Left ventricle myocardium inferior (tissue), 1 donor: Measurements from ENCODE around the gene CHST3. TPM values are rescaled to one million over a fixed set of nuclear protein-coding genes. Genes with fewer than 3 reads are reported as not detected.

Experiments used
- DNase-seq: peaks from one replicate; pipeline ENCODE4 v3.0.0-alpha.2; 2020
- H3K27ac ChIP-seq: fragments of 200-600 bp; replicated peaks from 2 replicates; pipeline ENCODE4 v1.8.0; 2021
- H3K27me3 ChIP-seq: fragments of 200-600 bp; 2 replicates; pipeline ENCODE4 v1.8.0; 2021; ENCODE audit warnings: low read depth
- H3K36me3 ChIP-seq: fragments of 200-600 bp; 2 replicates; pipeline ENCODE4 v1.8.0; 2021
- H3K4me1 ChIP-seq: fragments of 200-600 bp; 2 replicates; pipeline ENCODE4 v1.8.0; 2021
- H3K4me3 ChIP-seq: fragments of 200-600 bp; 2 replicates; pipeline ENCODE4 v1.8.0; 2021; ENCODE audit warnings: mild to moderate bottlenecking, moderate library complexity
- H3K9me3 ChIP-seq: fragments of 200-600 bp; replicated peaks from 2 replicates; pipeline ENCODE4 v1.8.0; 2021
- intact Hi-C: fragments of 100-400 bp; cut with micrococcal nuclease; formaldehyde crosslinking; loops from one replicate; pipeline ENCODE4 v1.11.0; 2022
- total RNA-seq: library from RNA; stranded (reverse); fragmentation: NEBNext Ultra II Directional; extraction: Animal tissue kit (Norgen Biotek cat#: 25700); gene quantifications from one replicate; pipeline ENCODE4 v1.2.1, GENCODE V29; 2021
- TF ChIP-seq, protein P1 (sequence below): fragments of 200-600 bp; IDR thresholded peaks from 2 replicates; pipeline ENCODE4 v1.8.0; 2021; ENCODE audit warnings: antibody characterized with exemption, mild to moderate bottlenecking, borderline replicate concordance
- donor health status: DM: no; HTN: yes; CAD: no; lungs with severe emphysema.

Gene CHST3
- total RNA-seq, 1 donor from 2014 or later: 18.0 TPM

DNA sequence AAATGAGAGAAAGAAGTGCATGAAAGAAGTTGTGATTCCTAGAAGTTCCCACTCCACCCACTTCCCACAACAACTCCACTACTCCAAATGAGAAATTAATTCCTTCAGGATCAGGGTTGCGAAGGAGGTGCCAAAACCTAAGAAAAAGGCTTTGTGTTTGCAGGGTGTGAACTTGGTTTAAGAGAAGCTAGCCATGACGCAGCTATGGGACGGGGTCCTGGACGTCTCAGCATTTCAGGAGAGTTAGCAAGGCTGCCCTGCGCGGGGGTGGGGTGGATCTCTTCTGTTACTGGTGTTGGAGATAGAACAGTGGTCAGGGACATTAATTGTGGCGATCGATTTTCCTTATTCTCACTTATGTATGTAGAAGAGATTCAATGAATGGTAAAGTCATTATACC is 61.2 kb downstream of the CHST3 start:
- no peak for DNase-seq
- H3K4me3 ChIP-seq: no peak overlapping the region
- H3K27ac ChIP-seq: no peak overlapping the region
- no peaks in the 10 kb centered on the region for H3K27me3 ChIP-seq
- H3K9me3 ChIP-seq: no peaks in the 10 kb centered on the region
- H3K36me3 ChIP-seq: no peaks in the 10 kb centered on the region
- H3K4me1 ChIP-seq: peaks cover 27% of the 10 kb centered on the region
- TF ChIP-seq, protein P1, sequence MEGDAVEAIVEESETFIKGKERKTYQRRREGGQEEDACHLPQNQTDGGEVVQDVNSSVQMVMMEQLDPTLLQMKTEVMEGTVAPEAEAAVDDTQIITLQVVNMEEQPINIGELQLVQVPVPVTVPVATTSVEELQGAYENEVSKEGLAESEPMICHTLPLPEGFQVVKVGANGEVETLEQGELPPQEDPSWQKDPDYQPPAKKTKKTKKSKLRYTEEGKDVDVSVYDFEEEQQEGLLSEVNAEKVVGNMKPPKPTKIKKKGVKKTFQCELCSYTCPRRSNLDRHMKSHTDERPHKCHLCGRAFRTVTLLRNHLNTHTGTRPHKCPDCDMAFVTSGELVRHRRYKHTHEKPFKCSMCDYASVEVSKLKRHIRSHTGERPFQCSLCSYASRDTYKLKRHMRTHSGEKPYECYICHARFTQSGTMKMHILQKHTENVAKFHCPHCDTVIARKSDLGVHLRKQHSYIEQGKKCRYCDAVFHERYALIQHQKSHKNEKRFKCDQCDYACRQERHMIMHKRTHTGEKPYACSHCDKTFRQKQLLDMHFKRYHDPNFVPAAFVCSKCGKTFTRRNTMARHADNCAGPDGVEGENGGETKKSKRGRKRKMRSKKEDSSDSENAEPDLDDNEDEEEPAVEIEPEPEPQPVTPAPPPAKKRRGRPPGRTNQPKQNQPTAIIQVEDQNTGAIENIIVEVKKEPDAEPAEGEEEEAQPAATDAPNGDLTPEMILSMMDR: no peak
- intact Hi-C loops: no loop called here

DNA sequence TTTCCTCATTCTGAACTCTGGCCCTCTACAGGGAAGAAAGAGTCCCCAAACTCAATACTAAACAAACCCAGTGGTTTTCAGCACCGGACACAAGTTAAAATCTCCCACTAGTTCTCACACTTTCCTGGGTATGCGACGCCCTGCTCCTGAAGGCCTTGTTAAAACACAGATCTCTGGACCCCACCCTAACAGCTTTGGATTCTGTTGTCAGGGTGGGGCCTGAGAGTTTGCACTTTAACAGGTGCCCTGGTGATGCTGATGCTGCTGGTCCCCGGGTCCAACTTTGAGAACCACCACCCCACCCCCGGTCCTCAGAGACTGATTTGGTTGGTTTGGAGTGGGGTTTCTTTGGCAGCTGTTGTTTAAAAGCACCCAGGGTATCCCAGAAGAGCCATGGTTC is 61.6 kb downstream of the CHST3 start:
- H3K27ac ChIP-seq: no peak overlapping the region
- no peaks in the 10 kb centered on the region for H3K27me3 ChIP-seq
- no peaks in the 10 kb centered on the region for H3K36me3 ChIP-seq
- TF ChIP-seq, protein P1: no peak
- DNase-seq: no peak
- no peaks in the 10 kb centered on the region for H3K9me3 ChIP-seq
- intact Hi-C loops: no loop called here
- H3K4me3 ChIP-seq: no peak overlapping the region
- H3K4me1 ChIP-seq: peaks cover 29% of the 10 kb centered on the region

GRCh38 chr10:72026278-72027111 is 62.3 kb downstream of the CHST3 start:
- Histone ChIP-seq H3K27ac (no peak overlapping the region), H3K9me3 (no peaks in the 10 kb centered on the region), H3K36me3 (no peaks in the 10 kb centered on the region), H3K4me1 (peaks cover 29% of the 10 kb centered on the region), H3K27me3 (no peaks in the 10 kb centered on the region), H3K4me3 (no peak overlapping the region)
- TF ChIP-seq, protein P1: no peak
- intact Hi-C loops: no loop called here
- peak; percentile 54 for DNase-seq

- H3K9me3 ChIP-seq: no peaks in the 10 kb centered on the region
- no peaks in the 10 kb centered on the region for H3K27me3 ChIP-seq
- H3K27ac ChIP-seq: no peak overlapping the region
- peaks cover 25% of the 10 kb centered on the region for H3K4me1 ChIP-seq
- no peak for DNase-seq
- no peaks in the 10 kb centered on the region for H3K36me3 ChIP-seq
- no peak overlapping the region for H3K4me3 ChIP-seq
- TF ChIP-seq, protein P1: no peak
- intact Hi-C loops: no loop called here
Observed at GRCh38 chr10:72027498-72027897, 63.3 kb downstream of the CHST3 start.

DNA sequence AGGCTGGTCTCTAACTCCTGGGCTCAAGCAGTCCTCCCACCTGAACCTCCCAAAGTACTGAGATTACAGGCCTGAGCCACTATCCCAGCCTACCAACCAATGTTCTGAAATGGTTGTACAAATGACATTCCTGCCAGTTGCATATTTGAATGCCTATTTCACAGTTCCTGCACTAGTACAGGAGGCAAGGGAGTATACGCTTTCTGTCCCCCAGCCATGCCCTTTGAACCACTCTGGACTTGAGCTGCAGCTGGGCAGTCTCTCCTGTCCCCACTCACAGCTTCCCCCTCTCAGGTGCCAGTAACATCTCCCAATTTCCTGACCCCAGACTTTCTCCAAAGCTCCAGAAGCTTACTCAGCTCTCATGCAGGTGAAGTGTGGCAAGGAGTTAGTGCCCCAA is 65.2 kb downstream of the CHST3 start:
- Histone ChIP-seq H3K36me3 (no peaks in the 10 kb centered on the region), H3K9me3 (no peaks in the 10 kb centered on the region), H3K27me3 (no peaks in the 10 kb centered on the region), H3K4me1 (peaks cover 36% of the 10 kb centered on the region), H3K27ac (peak overlapping the region; percentile 84), H3K4me3 (no peak overlapping the region)
- no peak for DNase-seq
- TF ChIP-seq, protein P1: no peak
- intact Hi-C loops: no loop called here
